Transverse colon (tissue), 4 donors: ENCODE measurements around the gene TUSC2. TPM values are rescaled to one million over a fixed set of nuclear protein-coding genes. Genes with fewer than 3 reads are reported as not detected.
A peak's percentile ranks its signal among the peaks of the same experiment; 100 is the strongest.

Experiments used
- DNase-seq: peaks from one replicate; pipeline ENCODE4 v3.0.0-alpha.2; 2019
- H3K27ac ChIP-seq, 4 donors: fragments of 200-600 bp; sonication (generic); 2 replicates each; pipeline ENCODE4 v1.5.1; 2016 to 2018; ENCODE audit warnings: inconsistent platforms in 4 of 4
- H3K27me3 ChIP-seq: fragments of 200-600 bp; sonication (generic); 2 replicates; pipeline ENCODE4 v1.5.1; 2017; ENCODE audit warnings: inconsistent platforms
- H3K36me3 ChIP-seq, 4 donors: fragments of 200-600 bp; sonication (generic); 2 replicates each; pipeline ENCODE4 v1.5.1; 2017 to 2019; ENCODE audit warnings: inconsistent platforms in 4 of 4
- H3K4me1 ChIP-seq, 4 donors: fragments of 200-600 bp; sonication (generic); 2 replicates each; pipeline ENCODE4 v1.5.1; 2017 to 2020; ENCODE audit warnings: inconsistent platforms in 4 of 4
- H3K4me3 ChIP-seq, 4 donors: fragments of 200-600 bp; sonication (generic); 1 replicate in 1 of 4; 2 replicates in 3 of 4; pipeline versions ENCODE4 v1.5.1 to v1.6.1; 2017 to 2019; ENCODE audit warnings: inconsistent platforms in 4 of 4
- H3K9me3 ChIP-seq, 2 donors: fragments of 200-600 bp; sonication (generic); 2 replicates each; pipeline ENCODE4 v1.5.1; 2017 to 2019; ENCODE audit warnings: inconsistent platforms in 2 of 2
- EP300 ChIP-seq: sonication (generic); formaldehyde crosslinking; IDR thresholded peaks from one replicate; pipeline ENCODE4 v1.6.1; 2017; ENCODE audit warnings: antibody characterized with exemption, low read depth
- POLR2A ChIP-seq: fragments of 450-650 bp; IDR thresholded peaks from one replicate; pipeline ENCODE4 v1.6.1; 2016; ENCODE audit warnings: antibody characterized with exemption, mild to moderate bottlenecking, moderate library complexity
- POLR2AphosphoS5 ChIP-seq, 3 donors: sonication (generic); formaldehyde crosslinking; IDR thresholded peaks; one replicate each; pipeline ENCODE4 v1.6.1; 2016; ENCODE audit warnings: antibody characterized with exemption in 3 of 3
- WGBS, 2 donors: methylation state at CpG; one replicate each; pipeline ENCODE4 v1.1.5; 2018; ENCODE audit warnings: low coverage in 1 of 2; 5-methylcytosine and 5-hydroxymethylcytosine counted together
- in situ Hi-C, 4 donors: fragments of 200-750 bp; cut with MboI; loops; one replicate each; pipeline versions ENCODE4 v1.15.0 to v1.15.1; 2017; ENCODE audit warnings: low sequenced_read_pairs in 3 of 4, low pct_ligation_motif_present in 1 of 4, low pct_unique_long_range_greater_than_20kb in 1 of 4
- intact Hi-C: fragments of 100-400 bp; cut with DNase I; formaldehyde crosslinking; loops from one replicate; pipeline ENCODE4 v1.15.1; 2023; ENCODE audit warnings: low total_unique reads
- total RNA-seq, 4 donors: library from RNA; depleted of rRNA; stranded (reverse); fragments of >200 nt; gene quantifications; one replicate each; pipeline ENCODE4 v1.1.0, GENCODE V29; 2016
- TF ChIP-seq, protein P1 (sequence below), 5 experiments: fragments of 200-600 bp in 3 of 5; fragments of 450-650 bp in 2 of 5; sonication (generic) in 3 of 5; IDR thresholded peaks; 1 replicate in 2 of 5; 2 replicates in 3 of 5; pipeline ENCODE4 v1.5.1; 2016 to 2017; ENCODE audit warnings: antibody characterized with exemption in 5 of 5, inconsistent platforms in 3 of 5, mild to moderate bottlenecking in 2 of 5, moderate library complexity in 1 of 5

Gene TUSC2
- total RNA-seq, 4 donors from 2014 or later = 7.9 to 39.6 (median 28.0) TPM

GRCh38 chr3:50339485-50340146, 11.6 kb upstream of the TUSC2 start:
- no peaks in the 10 kb centered on the region for H3K27me3 ChIP-seq
- WGBS, 2 donors = 64 to 75% methylated on average over 10 to 14 of the region's 14 CpGs
- in situ Hi-C loops = loop anchor here in 1 of 4 donors (10.0 kb wide), 1 partner anchor 195 kb away; no protein-coding TSS in a partner anchor
- peaks cover 22 to 58% (median 45%) of the 10 kb centered on the region in 4 donors for H3K4me1 ChIP-seq
- H3K27ac ChIP-seq = peak overlapping the region; percentile 93 to 99 (median 98)
- TF ChIP-seq EP300 = no peak
- no peak for TF ChIP-seq POLR2A
- no peak for TF ChIP-seq POLR2AphosphoS5 (IDR thresholded peaks at IDR 0.05)
- TF ChIP-seq, protein P1, sequence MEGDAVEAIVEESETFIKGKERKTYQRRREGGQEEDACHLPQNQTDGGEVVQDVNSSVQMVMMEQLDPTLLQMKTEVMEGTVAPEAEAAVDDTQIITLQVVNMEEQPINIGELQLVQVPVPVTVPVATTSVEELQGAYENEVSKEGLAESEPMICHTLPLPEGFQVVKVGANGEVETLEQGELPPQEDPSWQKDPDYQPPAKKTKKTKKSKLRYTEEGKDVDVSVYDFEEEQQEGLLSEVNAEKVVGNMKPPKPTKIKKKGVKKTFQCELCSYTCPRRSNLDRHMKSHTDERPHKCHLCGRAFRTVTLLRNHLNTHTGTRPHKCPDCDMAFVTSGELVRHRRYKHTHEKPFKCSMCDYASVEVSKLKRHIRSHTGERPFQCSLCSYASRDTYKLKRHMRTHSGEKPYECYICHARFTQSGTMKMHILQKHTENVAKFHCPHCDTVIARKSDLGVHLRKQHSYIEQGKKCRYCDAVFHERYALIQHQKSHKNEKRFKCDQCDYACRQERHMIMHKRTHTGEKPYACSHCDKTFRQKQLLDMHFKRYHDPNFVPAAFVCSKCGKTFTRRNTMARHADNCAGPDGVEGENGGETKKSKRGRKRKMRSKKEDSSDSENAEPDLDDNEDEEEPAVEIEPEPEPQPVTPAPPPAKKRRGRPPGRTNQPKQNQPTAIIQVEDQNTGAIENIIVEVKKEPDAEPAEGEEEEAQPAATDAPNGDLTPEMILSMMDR (IDR thresholded peaks at IDR 0.05) = no peak
- no peak for DNase-seq
- H3K36me3 ChIP-seq = no peaks in the 10 kb centered on the region
- intact Hi-C loops = loop anchor here (10.0 kb wide), 2 partner anchors 205 to 1945 kb away; partner anchors contain the start of gene GLYCTK
- H3K9me3 ChIP-seq = no peaks in the 10 kb centered on the region
- peak overlapping the region in 3 of 4 donors; percentile 35 to 62 (median 51) for H3K4me3 ChIP-seq

DNA sequence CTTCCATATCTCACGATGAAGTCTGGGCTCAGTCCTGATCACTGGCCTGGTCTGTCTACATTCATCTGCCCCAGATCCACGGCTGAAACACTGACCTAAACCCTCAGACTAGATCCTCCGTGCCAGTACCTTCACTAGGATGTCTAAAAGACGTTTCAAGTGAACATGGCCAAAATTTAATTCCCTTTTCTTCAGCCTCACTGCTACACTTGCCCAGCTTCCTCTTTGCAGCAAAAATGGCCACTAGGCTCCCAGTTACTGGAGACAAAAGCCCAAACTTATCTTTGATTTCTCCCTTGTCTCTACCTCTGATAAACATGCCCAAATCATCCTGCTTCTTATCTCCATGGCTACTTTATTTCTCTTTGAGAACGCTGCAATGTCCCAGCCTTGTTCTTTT, 10.9 kb upstream of the TUSC2 start:
- peaks cover 26 to 65% (median 52%) of the 10 kb centered on the region in 4 donors for H3K4me1 ChIP-seq
- no peak for TF ChIP-seq POLR2A
- no peak for TF ChIP-seq POLR2AphosphoS5 (IDR thresholded peaks at IDR 0.05)
- TF ChIP-seq EP300 = no peak
- TF ChIP-seq, protein P1 (IDR thresholded peaks at IDR 0.05) = no peak

DNA sequence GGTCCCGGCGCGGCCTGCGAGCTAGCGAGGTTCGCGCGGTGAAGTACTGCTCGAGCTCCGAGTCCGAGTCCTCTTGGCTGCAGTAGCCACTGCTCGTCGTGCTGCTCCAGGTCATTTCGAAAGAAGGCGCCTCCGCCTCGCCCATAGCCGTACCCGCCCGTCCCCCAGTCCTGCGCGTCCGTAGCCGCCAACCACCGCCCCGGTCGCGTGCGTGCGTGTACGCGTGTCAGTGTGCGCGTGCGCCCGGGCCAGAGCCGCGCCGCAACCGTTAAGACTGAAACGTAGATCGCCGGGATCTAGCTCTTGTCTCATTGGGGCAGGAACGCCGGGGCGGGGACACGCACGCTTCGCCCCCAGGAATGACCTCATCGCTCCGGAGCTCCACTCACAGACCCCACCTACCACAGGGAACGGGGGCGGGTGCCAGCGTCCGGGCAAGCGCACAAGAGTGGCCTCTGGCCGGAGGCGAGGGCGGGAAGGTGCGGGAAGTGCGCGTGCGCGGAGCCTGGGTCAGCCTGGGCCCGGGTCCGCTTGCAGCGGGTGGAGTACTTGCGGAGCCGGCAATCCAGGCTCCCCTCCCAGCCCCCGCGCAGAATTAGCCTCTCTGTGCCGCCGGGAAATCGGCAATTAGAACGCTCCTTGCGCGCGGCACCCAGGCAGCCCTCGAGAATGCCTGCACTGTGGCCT, 9.3 kb upstream of the TUSC2 start:
- H3K4me1 ChIP-seq = peaks cover 26 to 74% (median 59%) of the 10 kb centered on the region in 4 donors

More for the DNA sequence above, 10.9 kb upstream of the TUSC2 start:
- Histone ChIP-seq H3K36me3 (no peaks in the 10 kb centered on the region), H3K4me3 (peak overlapping the region in 1 of 4 donors; percentile 62), H3K9me3 (no peaks in the 10 kb centered on the region), H3K27me3 (no peaks in the 10 kb centered on the region), H3K27ac (peak overlapping the region; percentile 93 to 99 (median 98))
- no peak for DNase-seq
- 44 to 60% methylated on average over 1 to 5 of the region's 5 CpGs for WGBS, 2 donors
- intact Hi-C loops (loop anchor here (10.0 kb wide), 1 partner anchor 1946 kb away; the partner anchor contains the start of gene GLYCTK), in situ Hi-C loops (no loop called here)

More for the DNA sequence above, 9.3 kb upstream of the TUSC2 start:
- TF ChIP-seq EP300 (peak; percentile 1), POLR2A (peak; percentile 92), POLR2AphosphoS5 (IDR thresholded peaks at IDR 0.05) (peak; percentile 97 to 98 (median 97))
- TF ChIP-seq, protein P1 (IDR thresholded peaks at IDR 0.05) = no peak
- H3K9me3 ChIP-seq = no peaks in the 10 kb centered on the region
- in situ Hi-C loops (no loop called here), intact Hi-C loops (loop anchor here (10.0 kb wide), 1 partner anchor 1947 kb away; the partner anchor contains the start of gene GLYCTK)
- DNase-seq = peak; percentile 100
- H3K27ac ChIP-seq = peak overlapping the region; percentile 93 to 99 (median 98)
- 0% methylated on average over 71 of the region's 79 CpGs; no CpG with 5 or more reads in 1 of the 2 donors for WGBS, 2 donors
- no peaks in the 10 kb centered on the region for H3K27me3 ChIP-seq
- H3K4me3 ChIP-seq = peak overlapping the region; percentile 49 to 91 (median 60)
- no peaks in the 10 kb centered on the region for H3K36me3 ChIP-seq
